Endothelial cell (in vitro differentiated cells): ENCODE data around the gene PCIF1. TPM values are rescaled to one million over a fixed set of nuclear protein-coding genes. Genes with fewer than 3 reads are reported as not detected.

Source experiments
- DNase-seq: peaks from one replicate; pipeline ENCODE4 v3.0.0; 2021; ENCODE audit warnings: low spot score
- H3K27ac Mint-ChIP-seq: one replicate; pipeline ENCODE4 v1.8.0; 2021; ENCODE audit warnings: mixed read lengths, inconsistent platforms; ENCODE audit not compliant: unreplicated experiment
- H3K27me3 Mint-ChIP-seq: one replicate; pipeline ENCODE4 v1.8.0; 2021; ENCODE audit warnings: mild to moderate bottlenecking, moderate library complexity, mixed read lengths, inconsistent platforms; ENCODE audit not compliant: unreplicated experiment
- H3K36me3 Mint-ChIP-seq: one replicate; pipeline ENCODE4 v1.8.0; 2021; ENCODE audit warnings: mild to moderate bottlenecking, low read depth, mixed read lengths, inconsistent platforms; ENCODE audit not compliant: unreplicated experiment
- H3K4me1 Mint-ChIP-seq: one replicate; pipeline ENCODE4 v1.8.0; 2021; ENCODE audit warnings: mild to moderate bottlenecking, mixed read lengths, inconsistent platforms; ENCODE audit not compliant: unreplicated experiment
- H3K4me3 Mint-ChIP-seq: one replicate; pipeline ENCODE4 v1.8.0; 2021; ENCODE audit warnings: mild to moderate bottlenecking, mixed read lengths, inconsistent platforms; ENCODE audit not compliant: unreplicated experiment
- H3K9me3 Mint-ChIP-seq: one replicate; pipeline ENCODE4 v1.8.0; 2021; ENCODE audit warnings: mixed read lengths, inconsistent platforms; ENCODE audit not compliant: unreplicated experiment
- CTCF ChIP-seq: fragments of 200-600 bp; sonication (generic); IDR thresholded peaks from one replicate; pipeline ENCODE4 v1.5.0; 2021; ENCODE audit warnings: antibody characterized with exemption; ENCODE audit not compliant: unreplicated experiment
- total RNA-seq: library from RNA; stranded (reverse); fragmentation: NEBNext Ultra II Directional; extraction: Animal tissue kit (Norgen Biotek cat#: 25700); gene quantifications from one replicate; pipeline ENCODE4 v1.2.1, GENCODE V29; 2021; ENCODE audit not compliant: unreplicated experiment

PCIF1 gene
- total RNA-seq, 1 donor from 2014 or later, result 34.8 TPM

GRCh38 chr20:45957021-45957941, 22.8 kb downstream of the PCIF1 start:
- no peak for TF ChIP-seq CTCF
- Mint-ChIP-seq H3K4me3 (no peak overlapping the region), H3K36me3 (peaks cover 38% of the 10 kb centered on the region), H3K4me1 (no peaks in the 10 kb centered on the region), H3K27me3 (peaks cover 4% of the 10 kb centered on the region), H3K9me3 (no peaks in the 10 kb centered on the region), H3K27ac (no peak overlapping the region)
- DNase-seq, result no peak

DNA sequence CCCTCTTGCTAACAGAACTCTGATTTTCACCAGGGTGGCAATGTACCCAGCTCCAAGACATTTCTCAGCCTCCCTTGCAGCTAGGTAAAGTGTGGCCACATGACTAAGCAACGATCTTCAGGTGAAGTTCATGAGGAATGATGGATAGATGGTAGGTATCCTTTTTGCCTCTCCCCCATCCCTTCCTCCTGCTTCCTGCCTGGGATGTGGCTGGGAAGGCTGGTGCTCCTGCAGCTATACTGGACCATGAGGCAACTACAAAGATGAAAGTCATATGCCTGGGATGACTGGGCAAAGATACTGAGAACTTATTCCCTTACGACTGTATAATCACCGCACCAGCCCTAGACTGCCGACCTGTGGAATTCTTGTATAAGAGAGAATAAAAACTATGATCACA, 24.1 kb downstream of the PCIF1 start:
- Mint-ChIP-seq H3K27me3 (peaks cover 3% of the 10 kb centered on the region), H3K4me3 (peak overlapping the region; percentile 59), H3K36me3 (peaks cover 45% of the 10 kb centered on the region), H3K9me3 (no peaks in the 10 kb centered on the region), H3K4me1 (no peaks in the 10 kb centered on the region), H3K27ac (no peak overlapping the region)
- TF ChIP-seq CTCF, result no peak
- no peak for DNase-seq

DNA sequence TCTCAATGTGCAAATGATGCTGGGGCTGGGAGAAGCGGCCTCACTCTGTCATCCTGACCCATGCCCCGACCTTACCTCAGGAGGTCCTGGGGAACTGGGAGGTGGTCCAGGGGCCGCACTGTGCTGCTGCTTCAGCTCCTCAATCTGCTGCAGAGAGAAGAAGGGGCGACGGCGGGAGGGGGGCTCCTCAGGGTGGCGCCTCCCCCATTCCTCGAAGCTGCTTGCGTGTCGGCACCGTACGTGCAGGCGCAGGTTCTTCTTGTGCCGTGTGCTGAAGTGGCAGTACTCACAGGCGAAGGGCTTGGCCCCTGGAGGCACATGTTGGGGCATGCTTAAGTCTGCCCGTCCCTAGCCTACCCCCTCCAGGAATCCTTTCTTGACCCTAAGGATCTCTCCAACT, 24.6 kb downstream of the PCIF1 start:
- Mint-ChIP-seq H3K27ac (no peak overlapping the region), H3K27me3 (peaks cover 1% of the 10 kb centered on the region), H3K36me3 (peaks cover 41% of the 10 kb centered on the region), H3K4me3 (no peak overlapping the region), H3K4me1 (no peaks in the 10 kb centered on the region), H3K9me3 (no peaks in the 10 kb centered on the region)
- TF ChIP-seq CTCF, result no peak
- no peak for DNase-seq

DNA sequence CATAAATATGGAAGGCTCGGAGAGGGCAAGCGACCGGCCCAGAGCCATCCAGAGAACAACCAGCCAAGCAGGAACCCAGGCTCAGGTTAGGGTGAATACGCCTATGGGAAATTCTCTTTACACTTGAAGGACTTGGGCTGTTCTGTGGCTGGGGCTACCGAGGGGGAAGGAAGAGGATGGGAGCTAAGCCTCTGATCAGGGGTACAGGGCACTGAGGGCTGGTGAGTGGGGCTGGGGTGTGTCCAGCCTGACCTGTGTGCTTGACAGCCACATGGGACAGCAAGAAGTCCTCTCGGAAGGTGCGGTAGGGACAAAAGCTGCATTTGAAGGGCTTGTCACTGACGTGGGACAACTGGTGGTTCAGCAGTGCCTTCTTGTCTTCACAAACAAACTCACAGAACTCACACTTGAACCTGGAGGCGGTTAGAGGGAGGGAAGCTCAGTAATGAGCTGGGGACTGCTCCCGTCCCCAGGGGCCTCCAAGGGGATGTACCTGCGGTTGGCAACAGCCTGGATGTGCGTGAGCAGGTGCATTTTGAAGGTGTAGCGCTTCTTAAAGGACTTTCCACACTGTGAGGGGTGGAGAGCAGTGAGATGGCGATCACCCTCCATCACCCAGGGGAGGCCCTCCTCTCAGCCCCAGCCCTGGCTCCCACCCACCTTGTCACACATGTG, 25.6 kb downstream of the PCIF1 start:
- Mint-ChIP-seq H3K27ac (no peak overlapping the region), H3K27me3 (peaks cover 1% of the 10 kb centered on the region), H3K4me3 (peak overlapping the region; percentile 65), H3K9me3 (no peaks in the 10 kb centered on the region), H3K4me1 (no peaks in the 10 kb centered on the region), H3K36me3 (peaks cover 41% of the 10 kb centered on the region)
- no peak for TF ChIP-seq CTCF
- no peak for DNase-seq
